Measurements from ENCODE around the gene CYB561. TPM values are rescaled to one million over a fixed set of nuclear protein-coding genes. Genes with fewer than 3 reads are reported as not detected.
A peak's percentile ranks its signal among the peaks of the same experiment; 100 is the strongest.

Gene CYB561
- total and polyA plus RNA-seq, 2 donors (not counting 1 experiment from before 2014, with no cell fraction given) = 3.5 to 4.9 TPM

DNA sequence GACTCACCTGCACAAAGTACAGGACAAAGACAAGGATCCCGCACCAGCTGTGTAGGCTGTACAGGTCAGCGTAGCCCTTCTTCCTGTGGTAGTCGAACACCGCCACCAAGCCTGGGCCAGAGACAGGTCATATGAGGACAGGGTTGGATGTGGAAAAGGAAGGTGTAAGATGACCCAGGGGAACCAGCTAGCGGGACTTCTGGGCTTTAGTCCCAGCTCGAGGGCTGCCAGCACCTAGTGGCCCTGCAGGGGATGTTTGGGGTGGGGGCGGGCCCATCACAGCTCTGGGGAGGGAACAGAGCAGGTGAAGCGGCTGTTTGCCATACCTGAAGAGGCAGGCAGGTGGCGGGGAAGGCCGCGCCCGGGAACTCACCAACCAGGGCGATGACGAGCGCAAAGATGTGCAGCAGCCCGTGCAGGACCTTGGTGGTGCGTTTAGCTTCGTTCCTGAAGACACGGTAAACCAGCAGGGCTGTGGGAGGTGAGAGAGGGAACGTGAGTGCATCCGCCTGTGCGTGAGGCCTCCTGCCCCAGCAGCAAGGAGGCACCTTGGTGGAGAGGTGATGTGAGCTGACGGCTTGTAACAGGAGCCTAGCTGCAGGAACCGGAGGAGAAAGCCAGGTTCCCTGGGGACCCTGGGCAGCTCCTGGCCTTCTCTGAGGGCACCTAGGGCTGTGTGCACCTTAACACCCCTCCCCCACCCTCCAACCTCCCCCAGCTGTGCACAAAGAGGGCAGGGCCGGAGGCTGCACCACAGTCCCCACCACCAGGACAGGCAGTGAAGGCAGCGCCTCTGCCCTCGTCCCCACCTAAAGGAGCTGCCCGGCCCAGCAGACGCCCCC lies 10.2 kb downstream of the CYB561 start:
- POLR2A ChIA-PET = no interaction called here
- Histone ChIP-seq H3K9me3 (ENCODE audit: control extremely low read depth in 1 of 3, control insufficient read depth in 2 of 3, insufficient read depth in 1 of 3, low read length in 2 of 3) (peaks cover 0 to 4% (median 0%) of the 10 kb centered on the region in 3 donors), H3K27me3 (replicated peaks in 1 of 4; ENCODE audit: control extremely low read depth in 1 of 4, control insufficient read depth in 3 of 4, insufficient read depth in 4 of 4, low read length in 3 of 4) (peaks cover 0 to 28% (median under 1%) of the 10 kb centered on the region in 4 experiments), H4K20me1 (ENCODE audit: control insufficient read depth, insufficient read depth, low read length, poor library complexity, severe bottlenecking) (no peaks in the 10 kb centered on the region), H3K9ac (ENCODE audit: low read length) (no peak overlapping the region), H3K4me1 (ENCODE audit: control insufficient read depth in 2 of 2, insufficient read depth in 2 of 2, low read length in 2 of 2) (peaks cover 15 to 30% of the 10 kb centered on the region in 2 donors), H3K36me3 (replicated peaks in 1 of 2; ENCODE audit: control extremely low read depth in 1 of 2, control insufficient read depth in 1 of 2, extremely low read depth in 1 of 2, insufficient read depth in 2 of 2, low read length in 1 of 2) (no peaks in the 10 kb centered on the region), H3K79me2 (ENCODE audit: control insufficient read depth, insufficient read depth, low read length) (no peaks in the 10 kb centered on the region), H3K4me3 (ENCODE audit: control extremely low read depth in 1 of 5, extremely low read depth in 1 of 5, insufficient read depth in 1 of 5, low read depth in 2 of 5, low read length in 4 of 5) (no peak overlapping the region), H3K27ac (ENCODE audit: low read length in 2 of 2) (no peak overlapping the region), H2AFZ (ENCODE audit: insufficient read depth, low read depth, low read length, poor library complexity, severe bottlenecking) (no peak overlapping the region), H3K4me2 (replicated peaks; ENCODE audit: low read depth, low read length, poor library complexity, severe bottlenecking) (no peak overlapping the region)
- CTCF ChIA-PET = interaction anchor here (0.9 to 2.7 kb wide), 6 partner anchors 10 to 176 kb away, joined by 3 to 19 read pairs (median 6); no protein-coding TSS in a partner anchor
- intact Hi-C loops (cut with micrococcal nuclease) = no loop called here
- Mint-ChIP-seq H3K27me3 (peaks cover 10% of the 10 kb centered on the region), H3K9me3 (ENCODE audit: insufficient read depth) (no peaks in the 10 kb centered on the region), H3K4me1 (peaks cover 19% of the 10 kb centered on the region), H3K27ac (no peak overlapping the region), H3K4me3 (no peak overlapping the region)
- WGBS (ENCODE audit: insufficient coverage) = 79% methylated on average over 29 of the region's 29 CpGs
- TF ChIP-seq, protein P1, sequence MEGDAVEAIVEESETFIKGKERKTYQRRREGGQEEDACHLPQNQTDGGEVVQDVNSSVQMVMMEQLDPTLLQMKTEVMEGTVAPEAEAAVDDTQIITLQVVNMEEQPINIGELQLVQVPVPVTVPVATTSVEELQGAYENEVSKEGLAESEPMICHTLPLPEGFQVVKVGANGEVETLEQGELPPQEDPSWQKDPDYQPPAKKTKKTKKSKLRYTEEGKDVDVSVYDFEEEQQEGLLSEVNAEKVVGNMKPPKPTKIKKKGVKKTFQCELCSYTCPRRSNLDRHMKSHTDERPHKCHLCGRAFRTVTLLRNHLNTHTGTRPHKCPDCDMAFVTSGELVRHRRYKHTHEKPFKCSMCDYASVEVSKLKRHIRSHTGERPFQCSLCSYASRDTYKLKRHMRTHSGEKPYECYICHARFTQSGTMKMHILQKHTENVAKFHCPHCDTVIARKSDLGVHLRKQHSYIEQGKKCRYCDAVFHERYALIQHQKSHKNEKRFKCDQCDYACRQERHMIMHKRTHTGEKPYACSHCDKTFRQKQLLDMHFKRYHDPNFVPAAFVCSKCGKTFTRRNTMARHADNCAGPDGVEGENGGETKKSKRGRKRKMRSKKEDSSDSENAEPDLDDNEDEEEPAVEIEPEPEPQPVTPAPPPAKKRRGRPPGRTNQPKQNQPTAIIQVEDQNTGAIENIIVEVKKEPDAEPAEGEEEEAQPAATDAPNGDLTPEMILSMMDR (IDR thresholded peaks at IDR 0.05) = no peak
- TF ChIP-seq EZH2 (IDR thresholded peaks at IDR 0.05; ENCODE audit: borderline replicate concordance, insufficient read depth, low read depth, low read length, poor library complexity, severe bottlenecking) = no peak
- ATAC-seq (ENCODE audit: low read depth) = peak; percentile 53
- peak; percentile 56 for DNase-seq
